B cell (primary cell): ENCODE results near the gene SNRNP70. TPM values are rescaled to one million over a fixed set of nuclear protein-coding genes. Genes with fewer than 3 reads are reported as not detected.
"Not testable (repeated sequence)": the region's sequence is repeated elsewhere in the genome, so short reads cannot be mapped to it uniquely, and the experiment has no call there.

Experiments
- ATAC-seq: fragments of 200-7000 bp; cut with Tn5 transposase; one replicate; pipeline ENCODE4 v1.10.0; 2021; ENCODE audit warnings: low read depth, mild to moderate bottlenecking, moderate number of reproducible peaks, moderate library complexity
- CTCF ChIA-PET: fragments of 350-600 bp; sonication (Branson Sonifier 250); formaldehyde crosslinking; loops from one replicate; lab custom pipeline; 2021; ENCODE audit warnings: antibody characterized with exemption, inconsistent platforms; lab: Charles Lee
- POLR2A ChIA-PET: fragments of 350-600 bp; sonication (Branson Sonifier 250); formaldehyde crosslinking; loops from one replicate; lab custom pipeline; 2021; ENCODE audit warnings: antibody characterized with exemption; lab: Charles Lee
- DNase-seq: peaks from one replicate; pipeline ENCODE4 v3.0.0; 2013
- H2AFZ ChIP-seq: 2 replicates; pipeline ENCODE4 v1.6.1; 2012; ENCODE audit warnings: mild to moderate bottlenecking, low read depth, low read length; ENCODE audit not compliant: insufficient read depth, poor library complexity, severe bottlenecking
- H3K27ac ChIP-seq, 2 donors: 1 replicate in 1 of 2; 2 replicates in 1 of 2; pipeline ENCODE4 v1.5.1; 2012 to 2013; ENCODE audit warnings: low read length in 2 of 2, mild to moderate bottlenecking in 2 of 2, moderate library complexity in 1 of 2
- H3K27me3 ChIP-seq, 4 experiments: fragments of 200-600 bp in 1 of 4; sonication (generic) in 1 of 4; replicated peaks in 1 of 4; 1 replicate in 2 of 4; 2 replicates in 2 of 4; pipeline versions ENCODE4 v1.6.1 to v1.7.0; 2013 to 2016; ENCODE audit warnings: low read length in 3 of 4, mild to moderate bottlenecking in 2 of 4, mixed read lengths in 1 of 4, moderate library complexity in 1 of 4; ENCODE audit not compliant: insufficient read depth in 4 of 4, control insufficient read depth in 3 of 4; ENCODE audit errors: control extremely low read depth in 1 of 4
- H3K36me3 ChIP-seq, 2 experiments: replicated peaks in 1 of 2; 1 replicate in 1 of 2; 2 replicates in 1 of 2; pipeline versions ENCODE4 v1.6.1 to v1.7.1; 2013; ENCODE audit warnings: low read length in 1 of 2; ENCODE audit not compliant: insufficient read depth in 2 of 2, control insufficient read depth in 1 of 2; ENCODE audit errors: control extremely low read depth in 1 of 2, extremely low read depth in 1 of 2
- H3K4me1 ChIP-seq, 2 donors: fragments of 200-600 bp in 1 of 2; sonication (generic) in 1 of 2; 1 replicate in 1 of 2; 2 replicates in 1 of 2; pipeline versions ENCODE4 v1.5.1 to v1.6.1; 2013 to 2017; ENCODE audit warnings: low read length in 2 of 2; ENCODE audit not compliant: control insufficient read depth in 2 of 2, insufficient read depth in 2 of 2
- H3K4me2 ChIP-seq: replicated peaks from 2 replicates; pipeline ENCODE3; 2012; ENCODE audit warnings: mild to moderate bottlenecking, low read depth, low read length; ENCODE audit not compliant: poor library complexity, severe bottlenecking
- H3K4me3 ChIP-seq, 5 experiments: fragments of 200-600 bp in 1 of 5; sonication (generic) in 1 of 5; 1 replicate in 3 of 5; 2 replicates in 2 of 5; pipeline versions ENCODE4 v1.5.1 to v1.7.0; 2011 to 2016; ENCODE audit warnings: low read length in 4 of 5, mild to moderate bottlenecking in 4 of 5, low read depth in 2 of 5, control low read depth in 1 of 5, moderate library complexity in 1 of 5; ENCODE audit not compliant: insufficient read depth in 1 of 5; ENCODE audit errors: control extremely low read depth in 1 of 5, extremely low read depth in 1 of 5
- H3K79me2 ChIP-seq: fragments of 200-600 bp; sonication (generic); one replicate; pipeline ENCODE4 v1.6.0; 2016; ENCODE audit warnings: low read length; ENCODE audit not compliant: control insufficient read depth, insufficient read depth
- H3K9ac ChIP-seq: fragments of 200-600 bp; sonication (generic); 2 replicates; pipeline ENCODE4 v1.6.1; 2017; ENCODE audit warnings: mild to moderate bottlenecking, low read length, moderate library complexity
- H3K9me3 ChIP-seq, 3 donors: one replicate each; pipeline versions ENCODE4 v1.6.1 to v1.7.1; 2013; ENCODE audit warnings: low read length in 2 of 3; ENCODE audit not compliant: control insufficient read depth in 2 of 3, insufficient read depth in 1 of 3; ENCODE audit errors: control extremely low read depth in 1 of 3
- H4K20me1 ChIP-seq: 2 replicates; pipeline ENCODE4 v1.6.0; 2012; ENCODE audit warnings: mild to moderate bottlenecking, low read length; ENCODE audit not compliant: insufficient read depth, control insufficient read depth, poor library complexity, severe bottlenecking
- H3K27ac Mint-ChIP-seq: one replicate; pipeline ENCODE4 v1.8.0; 2021; ENCODE audit warnings: mixed read lengths
- H3K27me3 Mint-ChIP-seq: one replicate; pipeline ENCODE4 v1.8.0; 2021; ENCODE audit warnings: mixed read lengths
- H3K4me1 Mint-ChIP-seq: one replicate; pipeline ENCODE4 v1.8.0; 2021; ENCODE audit warnings: mixed read lengths
- H3K4me3 Mint-ChIP-seq: one replicate; pipeline ENCODE4 v1.8.0; 2021; ENCODE audit warnings: mixed read lengths
- H3K9me3 Mint-ChIP-seq: one replicate; pipeline ENCODE4 v1.8.0; 2022; ENCODE audit warnings: mixed read lengths; ENCODE audit not compliant: insufficient read depth
- EZH2 ChIP-seq: IDR thresholded peaks from 2 replicates; pipeline ENCODE4 v1.6.1; 2012; ENCODE audit warnings: borderline replicate concordance, low read depth, mild to moderate bottlenecking, moderate library complexity, low read length; ENCODE audit not compliant: insufficient read depth, poor library complexity, severe bottlenecking
- WGBS: methylation state at CpG from one replicate; pipeline ENCODE4 v1.1.5; 2013; ENCODE audit warnings: missing lambda C conversion rate; ENCODE audit not compliant: insufficient coverage; 5-methylcytosine and 5-hydroxymethylcytosine counted together
- intact Hi-C: fragments of 100-400 bp; cut with micrococcal nuclease; formaldehyde crosslinking; loops from one replicate; pipeline ENCODE4 v1.10.0; 2022
- polyA plus RNA-seq: library from polyadenylated mRNA; depleted of rRNA; stranded (reverse); fragments of >200 nt; gene quantifications from 2 replicates; pipeline ENCODE4 v1.2.3, GENCODE V29; 2012
- total RNA-seq, 2 donors: library from RNA; stranded (reverse); fragments of 120-200 nt in 1 of 2; gene quantifications; 1 replicate in 1 of 2; 2 replicates in 1 of 2; pipeline versions ENCODE4 v1.2.3 to v1.2.4, GENCODE V29; 2013 to 2022
- TF ChIP-seq, protein P1 (sequence below): fragments of 200-600 bp; IDR thresholded peaks from one replicate; pipeline ENCODE4 v1.8.0; 2022; ENCODE audit warnings: antibody characterized with exemption, mild to moderate bottlenecking

SNRNP70 gene
- total and polyA plus RNA-seq, 2 donors (not counting 1 experiment from before 2014, with no cell fraction given), result 598 to 954 TPM

DNA sequence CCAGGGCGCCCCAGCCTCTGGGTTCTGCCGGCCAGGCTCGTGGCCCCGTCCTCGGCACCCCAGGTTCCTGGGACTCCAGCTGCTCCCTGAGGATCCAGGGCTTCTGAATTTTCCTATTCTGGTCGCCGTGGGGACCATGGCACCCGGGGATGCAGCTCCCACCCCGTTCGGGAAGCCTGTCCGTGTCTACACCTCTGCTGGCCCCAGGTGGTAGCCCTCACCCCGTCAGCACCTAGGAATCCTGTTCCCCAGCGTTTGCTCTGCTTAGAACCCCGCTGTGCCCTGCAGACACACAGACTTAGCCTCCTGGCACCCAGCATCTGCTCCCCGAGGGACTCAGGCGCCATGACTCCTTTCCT is 35.1 kb downstream of the SNRNP70 start:
- Histone ChIP-seq H2AFZ (peak overlapping the region; percentile 88), H3K4me3 (peak overlapping the region in 2 of 5 experiments; percentile 58 to 66), H4K20me1 (no peaks in the 10 kb centered on the region), H3K9me3 (no peaks in the 10 kb centered on the region), H3K27ac (no peak overlapping the region), H3K36me3 (no peaks in the 10 kb centered on the region), H3K4me1 (peaks cover 19 to 23% of the 10 kb centered on the region in 2 donors), H3K4me2 (peak overlapping the region; percentile 91), H3K9ac (peak overlapping the region; percentile 85), H3K79me2 (no peaks in the 10 kb centered on the region), H3K27me3 (peaks cover 0 to 11% (median 2%) of the 10 kb centered on the region in 4 experiments)
- WGBS, result 26% methylated on average over 16 of the region's 16 CpGs
- TF ChIP-seq, protein P1, sequence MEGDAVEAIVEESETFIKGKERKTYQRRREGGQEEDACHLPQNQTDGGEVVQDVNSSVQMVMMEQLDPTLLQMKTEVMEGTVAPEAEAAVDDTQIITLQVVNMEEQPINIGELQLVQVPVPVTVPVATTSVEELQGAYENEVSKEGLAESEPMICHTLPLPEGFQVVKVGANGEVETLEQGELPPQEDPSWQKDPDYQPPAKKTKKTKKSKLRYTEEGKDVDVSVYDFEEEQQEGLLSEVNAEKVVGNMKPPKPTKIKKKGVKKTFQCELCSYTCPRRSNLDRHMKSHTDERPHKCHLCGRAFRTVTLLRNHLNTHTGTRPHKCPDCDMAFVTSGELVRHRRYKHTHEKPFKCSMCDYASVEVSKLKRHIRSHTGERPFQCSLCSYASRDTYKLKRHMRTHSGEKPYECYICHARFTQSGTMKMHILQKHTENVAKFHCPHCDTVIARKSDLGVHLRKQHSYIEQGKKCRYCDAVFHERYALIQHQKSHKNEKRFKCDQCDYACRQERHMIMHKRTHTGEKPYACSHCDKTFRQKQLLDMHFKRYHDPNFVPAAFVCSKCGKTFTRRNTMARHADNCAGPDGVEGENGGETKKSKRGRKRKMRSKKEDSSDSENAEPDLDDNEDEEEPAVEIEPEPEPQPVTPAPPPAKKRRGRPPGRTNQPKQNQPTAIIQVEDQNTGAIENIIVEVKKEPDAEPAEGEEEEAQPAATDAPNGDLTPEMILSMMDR, result no peak
- TF ChIP-seq EZH2, result no peak
- Mint-ChIP-seq H3K27ac (no peak overlapping the region), H3K9me3 (no peaks in the 10 kb centered on the region), H3K27me3 (peaks cover 6% of the 10 kb centered on the region), H3K4me3 (peak overlapping the region; percentile 78), H3K4me1 (peaks cover 33% of the 10 kb centered on the region)
- DNase-seq (no peak), ATAC-seq (no peak)
- POLR2A ChIA-PET, result interaction anchor here (1.5 kb wide), 1 partner anchor 8 kb away, joined by 9 read pairs; no protein-coding TSS in a partner anchor
- intact Hi-C loops, result no loop called here
- CTCF ChIA-PET, result interaction anchor here (0.6 to 2.2 kb wide), 4 partner anchors 14 to 27 kb away, joined by 4 to 7 read pairs (median 4); no protein-coding TSS in a partner anchor

- peaks cover 6% of the 10 kb centered on the region for H3K27me3 Mint-ChIP-seq
- DNase-seq (peak; percentile 34), ATAC-seq (no peak)
- Histone ChIP-seq H3K27me3 (peaks cover 0 to 11% (median 2%) of the 10 kb centered on the region in 4 experiments), H3K9me3 (no peaks in the 10 kb centered on the region), H3K36me3 (no peaks in the 10 kb centered on the region), H3K9ac (no peak overlapping the region), H3K4me2 (no peak overlapping the region), H3K79me2 (no peaks in the 10 kb centered on the region), H3K4me3 (no peak overlapping the region), H3K27ac (no peak overlapping the region), H4K20me1 (no peaks in the 10 kb centered on the region), H2AFZ (no peak overlapping the region), H3K4me1 (peaks cover 19 to 23% of the 10 kb centered on the region in 2 donors)
- TF ChIP-seq, protein P1, result no peak
- TF ChIP-seq EZH2, result no peak
- no peaks in the 10 kb centered on the region for H3K9me3 Mint-ChIP-seq
- WGBS, result 100% methylated on average over 1 of the region's 2 CpGs
- peak overlapping the region; percentile 78 for H3K4me3 Mint-ChIP-seq
- H3K4me1 Mint-ChIP-seq, result peaks cover 33% of the 10 kb centered on the region
- ChIA-PET POLR2A (no interaction called here), CTCF (interaction anchor here (0.6 to 2.2 kb wide), 4 partner anchors 23 to 473 kb away, joined by 3 to 7 read pairs (median 4); no protein-coding TSS in a partner anchor)
- intact Hi-C loops, result no loop called here
- H3K27ac Mint-ChIP-seq, result peak overlapping the region; percentile 39
These were observed 35.6 kb downstream of the SNRNP70 start for GRCh38 chr19:49120868-49121267.

DNA sequence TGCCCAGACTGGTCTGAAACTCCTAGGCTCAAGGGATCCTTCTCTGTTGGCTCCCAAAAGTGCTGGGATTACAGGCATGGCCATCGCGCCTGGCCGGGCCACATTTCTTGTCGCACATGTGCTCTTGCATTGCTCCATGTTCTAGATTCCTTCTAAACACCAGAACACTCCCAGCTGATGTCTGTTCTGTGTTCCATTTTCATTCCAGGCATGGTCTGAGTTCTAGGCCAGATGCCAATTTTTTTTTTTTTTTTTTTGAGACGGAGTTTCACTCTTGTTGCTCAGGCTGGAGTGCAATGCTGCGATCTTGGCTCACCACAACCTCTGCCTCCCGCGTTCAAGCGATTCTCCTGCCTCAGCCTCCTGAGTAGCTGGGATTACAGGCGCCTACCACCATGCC is 36.6 kb downstream of the SNRNP70 start:
- CTCF ChIA-PET, result interaction anchor here (0.7 to 2.2 kb wide), 3 partner anchors 24 to 472 kb away, joined by 3 to 7 read pairs (median 3); no protein-coding TSS in a partner anchor
- H3K9me3 Mint-ChIP-seq, H3K36me3 ChIP-seq: not testable (repeated sequence)

More for the DNA sequence above, 36.6 kb downstream of the SNRNP70 start:
- H3K9me3 ChIP-seq, H3K4me3 ChIP-seq, DNase-seq, H2AFZ ChIP-seq, H3K79me2 ChIP-seq, intact Hi-C loops, H3K27me3 Mint-ChIP-seq, H3K4me3 Mint-ChIP-seq, H3K9ac ChIP-seq, ATAC-seq, H3K27ac ChIP-seq, H3K4me2 ChIP-seq, H4K20me1 ChIP-seq, H3K27ac Mint-ChIP-seq: not testable (repeated sequence)
- WGBS, result 95% methylated on average over 8 of the region's 10 CpGs
- POLR2A ChIA-PET, result interaction anchor here (0.7 kb wide), 2 partner anchors 18 to 279 kb away, joined by 3 to 10 read pairs; no protein-coding TSS in a partner anchor
- H3K4me1 Mint-ChIP-seq, result peaks cover 26% of the 10 kb centered on the region
- H3K4me1 ChIP-seq, result peaks cover 19 to 23% of the 10 kb centered on the region in 2 donors
- peaks cover 0 to 11% (median 2%) of the 10 kb centered on the region in 4 experiments for H3K27me3 ChIP-seq
